ENCODE measurements around the gene SERP2.

SERP2 gene

DNA sequence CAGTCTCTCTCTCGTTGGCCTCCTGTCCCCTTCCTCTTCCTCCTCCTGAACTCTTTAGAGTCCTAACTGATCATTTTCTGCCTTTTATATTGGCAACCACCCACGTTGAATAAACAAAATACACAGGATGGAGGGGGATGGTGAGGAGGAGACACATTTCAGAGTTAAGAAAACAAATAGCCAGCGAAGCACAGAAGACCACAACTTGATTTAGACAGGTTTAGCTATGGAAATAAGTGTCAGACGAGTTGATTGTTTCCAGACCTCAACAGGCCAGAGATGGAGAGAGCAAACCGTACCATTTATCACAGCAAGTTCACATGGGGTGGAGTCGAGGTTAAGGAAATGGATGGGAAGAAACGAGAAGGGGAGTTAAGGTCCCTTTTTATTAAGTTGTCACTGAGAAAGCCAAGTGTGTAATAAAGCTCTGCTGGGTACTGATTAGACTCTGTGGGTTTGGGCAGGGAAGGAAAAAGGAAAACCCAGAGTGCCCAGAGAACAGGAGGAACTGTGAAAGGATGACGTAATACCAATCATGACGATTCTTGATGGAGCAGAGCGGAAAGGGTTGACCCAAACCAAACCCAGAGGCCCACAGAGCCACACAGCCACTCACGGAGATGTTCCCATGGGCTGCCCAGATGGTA, 11.1 kb upstream of the SERP2 start:
- peak; percentile 22 for DNase-seq

GRCh38 chr13:44363631-44364344, 9.8 kb upstream of the SERP2 start:
- no peak for DNase-seq

DNA sequence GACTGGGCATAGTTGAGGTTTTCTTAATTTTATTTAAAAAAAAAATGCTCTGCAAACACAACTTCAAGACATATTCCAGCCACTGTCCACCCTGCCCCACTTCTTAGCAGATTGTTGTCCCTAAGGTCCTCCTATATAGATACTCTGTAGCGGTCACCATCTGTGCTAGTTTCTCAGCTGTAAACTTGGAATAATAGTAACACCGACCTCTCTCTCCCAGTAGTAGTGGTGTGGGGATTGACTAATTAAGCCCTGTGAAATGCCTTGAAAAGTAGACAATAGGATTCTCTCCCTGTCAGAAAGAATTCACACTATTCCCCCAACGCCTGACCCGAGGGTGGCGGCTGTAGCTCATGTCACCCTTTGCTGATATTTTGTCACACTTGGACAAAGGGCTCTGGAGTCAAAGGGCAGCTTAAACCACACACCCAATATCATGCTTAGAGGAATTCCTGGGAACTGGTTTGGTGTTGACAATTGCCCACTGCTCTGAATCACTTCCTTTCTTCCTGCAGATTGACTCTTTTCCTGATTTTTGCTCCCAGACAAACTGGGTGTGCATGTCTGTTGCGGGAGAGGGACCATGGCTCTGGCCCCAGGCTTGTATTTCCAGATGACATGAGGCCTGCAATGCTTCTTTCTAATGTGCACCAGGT, 9.2 kb upstream of the SERP2 start:
- no peak for DNase-seq

DNA sequence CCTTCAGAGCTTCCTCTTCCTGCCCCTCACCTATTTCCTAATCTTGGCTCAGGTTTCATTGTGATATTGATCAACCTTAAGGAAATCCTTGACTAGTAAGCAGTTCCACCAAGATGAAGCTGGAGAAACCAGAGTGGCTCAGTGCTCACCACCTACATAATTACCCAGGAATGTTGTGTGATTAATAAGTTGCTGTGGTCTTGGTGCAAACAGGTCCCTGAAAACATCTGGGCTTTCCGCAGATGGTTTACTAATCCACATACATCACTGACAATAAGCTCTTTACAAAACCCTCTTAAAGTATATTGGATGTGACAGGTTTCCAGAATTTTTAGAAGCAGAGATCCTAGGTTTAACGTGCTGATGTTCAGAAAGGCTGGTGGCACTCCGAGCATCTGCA, 8.6 kb upstream of the SERP2 start:
- no peak for DNase-seq

GRCh38 chr13:44365899-44366298, 7.7 kb upstream of the SERP2 start:
- no peak for DNase-seq

GRCh38 chr13:44368062-44368591, 5.5 kb upstream of the SERP2 start:
- DNase-seq = no peak

DNA sequence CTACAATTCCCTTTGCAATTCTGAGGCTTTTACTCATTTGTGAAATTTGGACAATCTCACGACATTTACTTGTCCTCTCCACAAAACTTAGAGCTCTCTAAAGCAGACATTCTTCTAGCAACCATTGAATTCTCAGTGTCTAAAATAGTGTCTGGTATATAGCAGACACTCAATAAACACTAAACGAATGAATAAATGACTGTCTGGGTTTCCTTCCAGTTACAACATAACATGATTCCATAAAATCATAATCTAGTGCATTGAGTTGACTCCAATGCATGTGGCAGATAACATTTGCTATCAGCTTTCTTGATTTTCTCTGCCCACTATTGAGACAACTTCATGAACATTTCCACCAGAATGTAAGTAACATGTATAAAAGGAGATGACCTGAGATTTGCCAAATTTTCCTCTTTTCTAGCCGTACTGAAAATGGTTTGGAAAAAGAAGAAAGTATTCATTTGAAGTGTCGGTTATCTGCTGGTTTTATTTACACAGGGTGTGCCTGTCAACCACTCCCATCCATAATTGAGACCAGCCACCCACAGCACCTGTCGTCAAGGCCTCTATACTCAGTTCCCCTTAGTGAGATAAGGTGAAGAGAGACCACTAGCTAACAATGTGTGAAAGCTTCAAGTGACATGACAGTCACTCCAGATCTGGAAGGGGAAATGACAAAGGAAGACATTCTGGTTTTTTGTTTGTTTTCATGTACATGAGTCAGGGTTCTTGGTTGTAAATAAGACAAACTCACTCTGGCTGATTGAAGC, 4.8 kb upstream of the SERP2 start:
- DNase-seq = no peak

DNA sequence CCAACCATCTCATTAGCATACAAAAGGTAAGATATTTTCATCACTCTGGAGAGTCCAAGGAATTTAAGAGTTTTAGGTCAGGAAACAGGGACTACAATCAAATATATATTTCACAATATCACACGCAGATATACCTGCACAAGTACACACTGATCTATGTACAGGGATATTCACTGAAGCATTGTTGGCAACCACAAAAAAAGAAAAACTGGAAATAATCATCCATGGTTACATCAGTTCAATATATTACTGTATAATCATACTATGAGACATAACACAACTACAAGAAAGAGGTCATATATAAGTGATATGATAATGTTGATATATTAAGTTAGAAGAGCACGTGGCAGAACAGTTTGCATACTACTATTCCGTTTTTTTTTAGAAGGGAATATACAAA, 2.2 kb upstream of the SERP2 start:
- no peak for DNase-seq

DNA sequence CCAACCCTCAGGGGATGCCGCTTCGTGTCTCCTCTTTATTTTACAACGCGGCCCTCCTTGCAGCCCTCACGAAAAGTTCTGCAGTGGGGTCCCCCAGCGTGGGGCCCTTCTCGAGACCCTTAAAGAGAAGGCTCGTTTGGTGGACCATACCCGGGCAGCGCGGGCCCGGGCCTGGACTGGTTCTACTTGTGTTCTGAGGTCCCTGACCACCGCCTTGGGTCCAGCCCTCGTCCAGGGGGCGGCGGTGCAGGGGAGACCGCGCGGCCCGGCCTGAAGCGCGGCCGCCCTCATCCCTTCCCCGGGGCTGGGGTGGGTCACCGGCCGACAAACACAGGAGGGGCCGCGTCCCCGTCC, 400 bp upstream of the SERP2 start:
- DNase-seq = no peak

DNA sequence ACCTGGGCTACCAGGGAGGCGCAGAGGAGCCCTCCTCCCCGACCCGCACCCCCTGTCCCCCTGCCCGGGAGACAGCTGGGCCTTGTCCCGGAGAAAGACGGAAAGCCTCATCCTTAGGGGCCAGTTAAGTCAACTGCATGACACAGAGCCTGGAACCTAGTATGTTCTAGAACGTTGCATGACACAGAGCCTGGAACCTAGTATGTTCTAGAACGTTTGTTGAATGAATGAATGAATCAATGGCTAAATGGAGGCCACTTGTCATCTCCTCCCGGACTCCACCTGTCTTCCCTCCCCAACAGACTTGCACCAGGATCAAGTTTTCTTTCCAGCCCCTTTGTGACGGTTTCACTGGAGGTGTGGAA, 706 bp downstream of the SERP2 start:
- DNase-seq = no peak

- no peak for DNase-seq
Observed at GRCh38 chr13:44378277-44378676, 4.7 kb downstream of the SERP2 start.

GRCh38 chr13:44379885-44380284, 6.3 kb downstream of the SERP2 start:
- no peak for DNase-seq

DNA sequence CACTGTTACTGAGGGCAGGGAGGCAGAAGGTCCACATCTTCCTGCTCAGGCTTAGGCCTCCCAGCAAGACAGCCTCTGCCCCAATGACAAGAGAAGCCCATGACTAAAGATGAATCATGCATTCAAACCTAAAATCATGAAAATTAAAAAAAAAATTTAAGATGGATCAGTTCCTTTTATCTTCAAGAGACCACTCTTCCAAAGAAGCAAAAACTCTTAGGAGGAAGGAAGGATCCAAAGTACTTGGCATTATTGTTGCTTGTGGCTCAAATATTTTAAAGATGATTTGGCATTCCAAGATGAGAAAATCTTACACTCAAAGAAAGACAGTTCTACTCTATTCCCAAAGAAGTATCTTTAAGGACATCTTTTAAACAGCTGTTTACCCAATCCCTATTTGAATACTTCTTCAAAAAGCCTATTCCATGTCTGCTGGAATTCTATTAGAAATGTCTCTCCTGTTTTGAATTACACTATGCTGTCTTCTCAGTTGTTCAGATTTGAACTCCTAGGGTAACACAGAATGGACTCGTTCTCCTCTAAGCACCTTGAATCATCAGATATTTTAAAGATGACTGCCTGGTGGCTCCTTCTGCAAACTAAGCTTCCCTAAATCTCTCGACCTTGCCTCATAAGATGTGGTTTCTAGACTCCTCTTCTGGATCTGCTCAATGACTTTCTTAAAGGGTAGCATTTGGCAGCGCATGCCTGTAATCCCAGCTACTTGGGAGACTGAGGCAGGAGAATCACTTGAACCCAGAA, 7.0 kb downstream of the SERP2 start:
- DNase-seq = no peak

DNA sequence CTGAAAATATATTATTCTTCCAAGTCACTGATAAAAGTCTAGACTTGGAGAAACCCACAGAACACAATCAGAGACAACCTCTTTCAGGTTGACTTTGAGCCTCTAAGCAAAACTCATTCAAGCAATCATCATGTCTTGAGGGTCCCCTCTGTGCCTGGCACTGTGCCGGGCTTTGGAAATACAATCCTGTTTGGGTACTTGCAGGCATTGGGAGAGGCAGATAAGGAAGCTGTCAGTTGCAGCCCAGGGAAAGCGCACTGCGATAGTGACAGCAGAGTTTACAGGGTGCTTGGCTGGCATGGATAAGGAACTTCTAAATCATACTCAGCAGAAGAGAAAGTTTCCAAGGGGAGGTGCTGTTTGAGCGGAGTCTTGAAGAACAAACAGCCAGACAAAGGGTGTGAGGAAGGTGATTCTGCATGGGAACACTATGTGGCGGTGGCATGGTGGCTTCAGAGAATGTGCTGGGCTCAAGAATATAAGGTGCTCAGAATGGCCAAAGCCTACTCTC, 9.1 kb downstream of the SERP2 start:
- DNase-seq = no peak

DNA sequence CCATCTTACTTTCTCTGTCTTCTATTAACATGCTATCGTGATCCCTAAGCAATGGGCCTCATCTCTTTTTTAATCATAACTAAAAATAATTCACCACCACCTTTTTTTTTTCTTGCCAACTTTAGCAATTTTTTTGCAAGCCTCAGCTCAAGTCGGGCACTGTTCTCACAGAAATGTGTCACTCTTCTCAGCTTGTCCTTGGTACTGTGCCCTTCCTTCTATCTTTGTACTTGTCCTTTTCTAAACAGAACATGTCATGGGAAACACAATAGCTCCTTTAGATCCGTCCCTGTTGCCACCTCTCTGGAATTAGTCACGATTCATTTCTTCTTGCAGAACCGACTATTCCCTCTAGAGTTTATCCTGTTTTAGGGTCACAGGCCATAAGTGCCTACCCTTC, 10.3 kb downstream of the SERP2 start:
- DNase-seq = no peak

DNA sequence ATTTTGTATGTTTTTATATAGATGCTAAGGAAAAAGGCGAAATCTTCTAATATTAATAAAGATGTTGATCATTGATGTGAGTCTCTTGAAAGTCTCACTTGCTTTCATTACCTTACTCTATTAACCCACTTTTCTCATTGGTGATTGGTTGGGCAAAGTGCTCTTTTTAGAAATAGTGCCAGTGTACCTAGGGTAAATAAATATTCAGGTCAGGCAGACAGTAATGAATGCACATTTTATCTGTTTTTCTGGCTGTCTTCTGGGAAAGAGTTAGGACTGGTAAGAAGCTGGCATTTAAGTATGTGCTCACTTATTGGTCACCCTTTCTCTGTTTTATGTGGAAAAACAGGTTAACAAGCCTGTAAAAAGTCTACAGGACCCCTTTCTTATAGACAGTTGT, 11.2 kb downstream of the SERP2 start:
- no peak for DNase-seq

DNA sequence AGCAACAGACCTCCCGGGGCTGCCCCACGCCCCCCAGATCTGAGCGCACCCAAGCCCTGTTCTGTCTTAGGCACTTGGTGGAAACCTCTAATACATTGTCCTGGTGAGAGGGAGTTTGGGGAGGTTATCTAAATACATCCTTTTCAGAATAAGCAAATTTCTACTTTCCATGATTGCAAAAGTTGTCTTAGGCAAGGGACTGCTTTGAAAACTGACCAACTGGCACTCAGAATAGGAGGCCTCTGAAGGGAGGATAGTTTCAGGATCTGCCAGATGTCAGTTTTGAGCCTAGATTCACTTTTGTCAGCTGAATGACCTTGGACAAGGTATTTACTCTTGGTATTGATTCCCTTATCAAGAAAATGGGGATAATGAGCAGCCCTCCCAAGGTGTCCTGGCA, 11.8 kb downstream of the SERP2 start:
- DNase-seq = no peak

- no peak for DNase-seq
Observed at GRCh38 chr13:44385847-44386246, 12.2 kb downstream of the SERP2 start.

DNA sequence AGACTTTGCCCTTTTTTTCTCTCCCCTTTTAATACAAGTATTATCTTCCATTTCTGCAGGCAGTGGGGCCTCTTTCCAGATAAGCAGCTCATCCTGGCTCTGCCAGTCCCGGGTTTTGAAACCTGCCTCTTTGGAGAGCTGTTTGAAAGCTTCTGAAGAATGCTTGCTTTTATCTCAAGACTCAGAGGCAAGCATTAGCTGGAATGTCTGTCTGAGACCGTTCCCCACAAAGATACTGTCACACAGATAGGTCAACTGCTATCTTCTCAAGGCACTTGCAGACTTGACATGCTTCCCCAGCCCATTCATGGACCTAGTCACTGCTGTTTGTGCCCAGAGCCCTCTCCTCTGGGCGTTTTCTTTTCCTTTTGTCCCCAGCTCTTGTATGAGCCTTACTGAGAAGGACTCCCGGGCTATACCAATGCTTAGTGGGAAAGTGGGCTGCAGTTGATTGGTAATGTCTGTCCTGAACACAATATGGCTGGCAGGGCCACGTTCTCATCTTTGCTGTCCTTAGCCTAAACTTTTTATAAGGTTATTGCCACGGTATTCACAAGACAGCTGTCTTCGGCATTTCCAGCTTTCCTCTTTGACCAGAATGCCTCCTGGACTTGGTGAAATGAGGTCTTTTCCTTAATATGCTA, 13.4 kb downstream of the SERP2 start:
- DNase-seq = no peak

DNA sequence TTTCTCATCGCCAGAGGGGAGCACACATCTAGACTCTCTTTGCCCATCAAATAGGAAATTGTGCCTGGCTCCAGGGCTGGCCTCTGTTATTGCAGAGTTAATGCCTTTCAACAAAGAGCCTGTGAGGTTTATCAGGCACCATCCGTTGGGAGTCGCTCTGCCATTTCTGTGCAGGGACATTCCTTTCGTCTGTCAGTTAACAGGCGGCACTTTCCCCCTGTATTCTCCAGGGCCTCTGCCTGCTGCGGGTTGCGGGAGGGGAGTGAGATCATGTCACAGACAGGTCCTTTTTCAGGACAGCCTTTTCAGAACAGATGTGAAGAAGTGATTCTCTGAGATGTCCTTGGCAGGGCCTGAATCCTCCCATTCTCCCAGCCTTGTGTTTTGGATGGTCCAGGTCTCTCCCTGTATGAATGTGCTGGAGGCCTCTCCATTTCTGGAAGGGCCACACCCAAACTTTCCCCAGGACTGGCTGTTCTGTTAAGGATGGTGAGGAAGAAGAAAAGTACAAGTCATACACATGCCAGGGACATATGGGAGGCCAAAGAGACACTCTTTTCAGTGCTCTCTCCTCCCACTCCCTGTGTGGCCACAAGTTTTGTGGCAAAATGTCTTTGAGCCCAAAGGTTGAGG, 14.9 kb downstream of the SERP2 start:
- no peak for DNase-seq

GRCh38 chr13:44389060-44389666, 15.5 kb downstream of the SERP2 start:
- peak; percentile 33 for DNase-seq

Measured in GDM1 (cell line).